ENCODE measurements around the gene GPR160.
"Not testable (repeated sequence)": the region's sequence is repeated elsewhere in the genome, so short reads cannot be mapped to it uniquely, and the experiment has no call there.

The GPR160 gene

GRCh38 chr3:170111147-170111771, 73.5 kb downstream of the GPR160 start:
- no peak for DNase-seq (ENCODE audit: low read depth)

DNA sequence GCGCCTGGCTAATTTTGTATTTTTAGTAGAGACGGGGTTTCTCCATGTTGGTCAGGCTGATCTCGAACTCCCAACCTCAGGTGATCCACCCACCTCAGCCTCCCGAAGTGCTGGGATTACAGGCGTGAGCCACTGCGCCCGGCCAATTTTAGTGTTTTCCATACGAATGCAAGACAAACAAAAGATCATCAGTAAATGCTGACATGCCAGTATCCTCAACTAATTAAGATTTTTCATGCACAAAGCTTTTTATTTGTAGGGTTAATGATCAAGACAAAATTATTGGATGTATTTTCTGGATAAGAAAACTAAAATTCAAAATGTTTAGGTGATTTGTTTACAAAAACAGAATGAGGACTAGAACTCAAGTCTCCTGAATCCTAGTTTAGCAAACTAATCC, 76.4 kb downstream of the GPR160 start:
- DNase-seq (ENCODE audit: low read depth): not testable (repeated sequence)

DNA sequence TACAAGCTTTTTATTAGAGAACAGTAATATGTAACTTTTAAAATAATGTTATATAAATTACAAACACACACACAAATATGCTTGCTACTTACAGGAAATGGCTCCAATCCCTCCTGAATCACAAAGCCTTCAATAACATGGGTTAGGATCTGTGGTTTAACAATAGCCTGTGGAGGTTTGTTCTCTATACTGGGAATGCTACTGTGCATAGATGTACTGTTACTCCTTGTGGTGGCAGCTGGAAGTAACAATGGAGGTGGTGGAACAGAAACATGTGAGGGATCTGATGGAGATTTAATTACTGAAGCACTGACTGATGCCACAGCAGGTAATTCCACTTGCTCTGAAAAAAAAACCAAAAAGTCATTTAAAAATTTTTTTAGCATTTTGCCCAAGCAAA, 79.3 kb downstream of the GPR160 start:
- DNase-seq (ENCODE audit: low read depth): no peak

DNA sequence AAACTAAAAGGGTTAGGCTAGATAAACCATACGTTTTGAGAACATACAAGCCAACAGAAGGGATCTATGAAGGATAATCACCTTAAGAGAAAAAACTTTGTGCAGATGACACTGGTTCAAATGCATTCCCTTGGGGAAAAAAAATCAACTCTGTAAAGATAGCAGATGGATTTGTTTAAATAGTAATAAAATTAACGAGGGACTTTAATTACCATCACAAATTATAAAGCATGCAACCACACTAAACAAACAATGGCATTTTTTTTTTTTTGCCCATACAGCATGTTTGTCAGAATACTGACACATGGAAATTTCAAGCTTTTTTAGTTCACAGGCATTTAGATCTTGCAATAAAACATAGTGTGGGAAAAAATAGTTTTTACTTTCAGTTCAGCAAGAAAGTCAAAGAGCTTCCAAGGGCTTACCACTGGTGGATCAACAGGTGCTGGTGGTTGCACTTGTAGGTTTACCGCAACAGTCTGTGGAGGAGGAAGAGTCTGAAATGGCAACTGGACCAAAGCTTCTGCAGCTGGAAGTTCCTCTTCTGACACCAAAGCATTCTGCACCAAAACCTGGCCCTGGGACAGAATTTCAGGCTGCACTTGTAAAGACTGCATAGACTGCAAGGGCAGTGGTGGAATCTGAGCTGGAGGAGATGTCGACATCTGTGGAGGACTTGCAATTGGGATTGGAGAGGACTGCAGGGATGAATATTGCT, 90.6 kb downstream of the GPR160 start:
- no peak for DNase-seq (ENCODE audit: low read depth)

- DNase-seq (ENCODE audit: low read depth): no peak
Observed at GRCh38 chr3:170128977-170129431, 91.2 kb downstream of the GPR160 start.

DNA sequence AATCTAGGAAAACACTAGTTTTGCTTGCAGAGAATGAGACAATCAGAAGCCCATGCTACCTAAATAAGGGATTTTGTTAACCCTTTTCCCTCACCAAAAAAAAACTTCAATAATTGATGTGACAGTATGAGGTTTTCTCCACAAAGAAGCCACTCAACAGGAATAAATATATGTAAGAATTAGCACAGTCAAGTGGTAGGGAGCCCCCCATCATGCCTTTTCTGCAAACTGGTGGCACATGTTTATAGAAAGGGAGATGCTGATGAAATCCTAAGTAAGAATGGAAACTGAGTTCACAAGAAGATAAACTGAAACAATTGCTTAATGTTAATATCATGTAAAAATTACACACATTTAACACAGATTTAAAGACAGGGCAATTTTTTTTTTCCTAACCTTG, 92.7 kb downstream of the GPR160 start:
- DNase-seq (ENCODE audit: low read depth): no peak

DNA sequence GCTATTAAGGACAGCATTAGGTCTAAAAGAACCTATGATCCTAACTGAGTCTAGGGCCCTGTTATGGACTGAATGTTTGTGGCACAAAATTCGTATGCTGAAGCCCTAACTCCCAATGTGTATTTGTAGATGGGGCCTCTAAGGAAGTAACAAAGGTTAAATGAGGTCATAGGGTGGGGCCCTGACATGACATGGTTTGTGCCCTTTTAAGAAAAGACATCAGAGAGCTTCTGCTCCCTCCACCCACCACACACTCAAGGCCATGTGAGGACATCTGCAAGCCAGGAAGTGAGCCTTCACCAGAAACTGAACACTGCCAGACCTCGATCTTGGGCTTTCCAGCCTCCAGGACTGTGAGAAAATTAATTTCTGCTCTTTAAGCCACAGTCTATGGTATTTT, 94.5 kb downstream of the GPR160 start:
- no peak for DNase-seq (ENCODE audit: low read depth)
